HG03354 (cell line): ENCODE results near the gene STIMATE.

Source experiments
- ATAC-seq: cut with Tn5 transposase; IDR thresholded peaks from one replicate; pipeline ENCODE4 v1.9.1; 2021; ENCODE audit warnings: mild to moderate bottlenecking; ENCODE audit not compliant: unreplicated experiment, poor library complexity, severe bottlenecking

STIMATE gene

GRCh38 chr3:52873433-52874159, 23.8 kb downstream of the STIMATE start:
- ATAC-seq: no peak

DNA sequence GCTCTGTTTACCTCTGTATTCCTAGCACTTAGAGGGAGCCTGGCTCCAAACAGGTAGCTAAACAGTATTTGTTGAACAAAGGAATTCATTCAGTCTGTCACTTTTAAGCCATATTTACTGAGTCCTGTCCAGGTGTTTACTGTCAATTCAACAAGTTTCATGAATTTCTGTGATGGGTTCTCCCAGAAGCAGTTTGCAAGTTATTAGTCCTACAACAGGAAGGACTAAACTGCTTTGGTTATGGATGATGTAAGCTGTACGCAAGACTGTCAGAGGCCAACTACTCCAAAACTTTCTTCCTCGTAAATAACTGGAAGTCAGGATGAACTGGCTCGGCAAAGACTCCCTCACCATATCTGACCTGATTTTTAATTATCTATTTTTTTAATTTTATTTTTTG, 25.1 kb downstream of the STIMATE start:
- no peak for ATAC-seq

GRCh38 chr3:52871761-52872160, 25.6 kb downstream of the STIMATE start:
- no peak for ATAC-seq

GRCh38 chr3:52870471-52870870, 26.9 kb downstream of the STIMATE start:
- no peak for ATAC-seq

DNA sequence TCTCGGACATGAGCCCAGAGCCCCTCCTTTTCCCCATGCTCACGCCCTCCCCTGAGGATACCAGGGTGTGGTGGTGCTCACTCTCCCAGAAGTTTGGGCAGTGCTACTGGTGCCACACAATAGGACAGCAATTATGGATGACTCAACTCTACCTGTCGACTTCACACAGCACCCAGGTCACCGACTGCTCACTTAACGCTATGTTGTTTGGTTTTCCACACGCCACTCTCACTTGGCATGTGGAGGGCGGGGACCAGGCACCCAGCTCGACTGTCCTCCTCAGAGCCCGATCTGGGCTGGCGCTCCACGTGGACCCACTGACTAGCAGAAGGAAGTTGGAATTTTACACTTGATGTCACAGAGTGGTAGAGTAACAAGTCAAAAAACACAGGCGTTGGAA, 30.9 kb downstream of the STIMATE start:
- ATAC-seq: no peak

GRCh38 chr3:52865994-52866393, 31.4 kb downstream of the STIMATE start:
- no peak for ATAC-seq

DNA sequence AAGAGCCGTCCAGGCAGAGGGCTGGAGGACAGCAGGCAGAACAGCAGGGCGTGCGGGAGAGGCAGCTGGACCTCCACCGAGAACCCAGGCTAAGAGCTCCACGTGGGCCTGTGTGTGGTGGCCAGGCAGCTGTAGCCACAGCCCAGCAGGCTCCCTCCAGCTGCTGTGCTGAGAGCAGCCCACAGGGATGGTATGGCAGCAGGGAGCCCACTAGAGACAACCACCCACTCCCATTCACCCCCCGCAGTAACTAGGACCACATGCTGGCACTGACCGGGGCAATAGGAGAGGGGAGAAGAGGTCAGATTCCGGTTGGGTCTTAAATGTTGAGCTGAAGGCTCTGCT, 37.0 kb downstream of the STIMATE start:
- ATAC-seq: no peak

DNA sequence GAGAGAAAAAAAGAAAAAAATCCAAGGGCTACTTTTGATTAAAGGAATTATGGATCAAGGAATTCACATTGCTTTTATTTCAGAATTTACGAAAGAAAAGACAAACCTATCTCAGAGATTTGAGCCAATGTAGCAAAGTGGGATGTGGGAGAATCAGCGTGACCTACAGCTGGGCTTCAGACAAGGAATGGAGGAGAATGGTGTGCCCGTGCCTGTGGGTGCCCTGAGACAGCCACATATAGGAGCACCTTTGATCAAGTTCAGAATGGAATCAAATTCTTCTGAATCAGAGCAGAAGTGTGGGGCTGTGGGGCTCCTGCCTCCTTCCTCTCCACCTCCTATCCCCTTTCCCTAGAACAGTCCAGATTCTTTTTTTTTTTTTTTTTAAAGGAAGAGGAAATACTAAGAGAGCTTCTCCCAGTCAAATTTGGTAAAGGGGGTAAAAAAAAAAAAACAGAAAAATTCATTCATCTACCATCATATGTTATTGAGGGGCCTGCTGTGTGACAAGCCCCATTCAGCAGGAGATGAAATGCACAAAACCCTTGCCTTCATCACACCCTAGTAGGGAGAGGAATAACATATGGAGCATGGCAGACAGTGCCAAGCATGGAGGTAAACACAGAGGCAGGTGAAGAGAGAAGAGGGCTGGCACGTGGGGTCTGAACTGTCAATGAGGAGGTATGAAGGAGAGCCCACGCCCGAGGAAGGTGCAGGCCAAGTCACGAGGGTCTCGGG, 37.5 kb downstream of the STIMATE start:
- ATAC-seq: no peak

GRCh38 chr3:52857864-52858263, 39.5 kb downstream of the STIMATE start:
- ATAC-seq: no peak

GRCh38 chr3:52857133-52857532, 40.2 kb downstream of the STIMATE start:
- ATAC-seq: no peak

DNA sequence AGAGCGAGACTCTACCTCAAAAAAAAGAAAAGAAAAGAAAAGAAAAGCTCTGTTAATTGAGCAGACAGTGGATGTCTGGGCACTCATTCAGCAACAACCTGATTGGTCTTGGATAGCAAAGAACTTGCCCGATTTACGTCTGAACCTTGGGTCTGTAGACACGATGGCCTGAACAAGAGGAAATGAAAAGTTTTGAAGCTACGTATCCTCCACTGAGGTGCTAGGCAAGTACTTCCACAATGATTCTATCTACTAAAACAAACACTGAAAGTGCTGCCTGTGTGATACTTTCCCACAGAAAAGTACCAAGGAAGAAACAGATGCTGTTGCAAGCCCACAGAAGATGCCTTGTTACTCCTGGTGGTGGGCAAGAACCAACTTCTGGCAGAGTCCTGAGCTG, 40.7 kb downstream of the STIMATE start:
- ATAC-seq: no peak

- no peak for ATAC-seq
Observed at GRCh38 chr3:52854013-52854412, 43.3 kb downstream of the STIMATE start.

DNA sequence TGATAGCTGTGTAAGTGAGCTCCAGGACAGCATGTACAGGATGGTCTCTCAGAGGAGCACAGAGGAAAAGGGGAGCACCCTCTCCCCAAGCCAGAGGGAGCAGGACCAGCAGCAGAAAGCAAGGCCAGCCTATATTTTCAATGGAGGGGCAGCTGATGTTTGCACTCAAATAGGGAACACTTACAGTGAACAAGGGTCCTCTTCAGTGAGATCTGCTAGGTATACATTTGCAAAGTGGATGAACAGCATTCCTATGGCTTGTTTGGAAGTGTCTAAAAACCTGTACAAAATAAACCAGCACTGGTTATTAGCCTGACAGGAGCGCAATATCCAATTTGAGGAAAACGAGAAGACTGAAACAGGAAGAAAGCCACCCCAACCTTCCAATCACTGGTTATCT, 44.9 kb downstream of the STIMATE start:
- ATAC-seq: no peak

DNA sequence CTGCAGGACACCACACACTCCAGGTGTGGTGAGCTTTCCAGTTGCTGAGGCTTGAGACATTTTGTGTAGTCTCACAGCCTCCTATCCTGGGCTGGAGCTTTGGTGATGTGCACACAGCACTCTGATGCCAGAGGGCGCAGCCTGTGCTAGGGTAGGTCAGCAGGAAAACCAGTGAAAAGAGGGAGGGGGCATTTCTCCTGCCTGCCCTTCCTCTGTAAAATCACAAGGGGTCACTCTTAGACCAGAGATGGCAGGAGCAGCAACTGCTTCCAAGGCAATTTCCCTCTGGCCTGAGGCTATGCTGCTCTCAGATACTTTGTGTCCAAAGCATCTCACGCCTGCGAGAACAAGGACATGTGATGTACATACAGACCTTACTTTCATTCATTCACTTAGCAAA, 46.0 kb downstream of the STIMATE start:
- ATAC-seq: no peak

GRCh38 chr3:52849656-52850055, 47.7 kb downstream of the STIMATE start:
- ATAC-seq: no peak

GRCh38 chr3:52848617-52849016, 48.7 kb downstream of the STIMATE start:
- no peak for ATAC-seq

GRCh38 chr3:52847726-52848125, 49.6 kb downstream of the STIMATE start:
- no peak for ATAC-seq

DNA sequence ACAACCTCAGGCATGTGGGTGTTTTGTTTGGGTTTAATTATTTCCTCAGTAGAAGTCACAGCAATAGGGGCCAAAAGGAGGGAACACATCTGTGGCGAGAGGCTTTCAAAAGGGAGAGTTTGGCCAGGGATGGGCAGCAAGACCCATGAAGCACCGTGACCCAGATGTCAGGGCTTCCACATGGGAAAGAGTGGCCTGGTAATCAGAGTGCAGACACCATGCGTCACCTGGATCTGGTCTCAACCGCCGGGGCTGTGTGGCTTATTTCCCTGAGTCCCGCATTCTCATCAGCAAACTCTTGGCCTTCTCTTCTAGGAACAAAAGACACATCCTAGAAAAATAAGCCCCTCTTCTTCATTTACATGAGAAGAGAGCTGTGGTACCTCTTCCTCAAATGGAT, 50.1 kb downstream of the STIMATE start:
- ATAC-seq: no peak

GRCh38 chr3:52846432-52846965, 50.8 kb downstream of the STIMATE start:
- no peak for ATAC-seq

DNA sequence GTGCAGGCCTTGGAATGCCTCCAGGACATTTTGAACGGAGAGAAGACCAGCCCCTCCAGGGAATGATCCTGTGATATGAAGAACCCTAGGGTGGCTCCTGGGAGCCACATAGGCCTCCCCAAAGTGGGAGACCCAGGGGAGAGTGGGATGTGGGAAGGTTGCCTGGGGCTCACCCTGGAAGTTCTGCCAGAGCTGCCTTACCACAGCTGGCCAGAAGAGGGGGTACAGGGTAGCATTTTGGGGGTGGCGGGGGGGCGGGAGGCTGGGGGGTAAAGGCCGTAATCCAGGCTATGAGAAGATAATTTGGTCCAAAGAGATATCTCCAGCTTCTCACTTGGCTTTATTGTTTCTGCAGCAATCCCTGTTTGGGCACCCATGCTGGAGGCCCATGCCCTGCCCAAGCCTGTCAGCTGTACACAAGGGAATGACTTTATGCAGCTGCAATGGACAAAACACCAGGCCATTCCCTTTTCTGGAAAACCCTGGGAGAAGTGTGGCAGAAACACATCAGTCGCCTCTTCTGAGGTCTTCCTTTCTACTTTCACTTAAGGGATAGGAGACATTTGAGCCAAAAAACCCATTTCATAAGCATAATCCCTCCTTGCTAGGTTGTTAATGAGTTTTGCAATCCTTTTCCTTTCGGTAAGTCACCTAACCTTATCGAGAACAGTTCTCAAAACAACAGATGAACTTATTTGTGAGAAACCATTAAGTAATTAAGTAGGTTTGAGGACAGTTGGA, 51.5 kb downstream of the STIMATE start:
- ATAC-seq: no peak

GRCh38 chr3:52845157-52845556, 52.2 kb downstream of the STIMATE start:
- no peak for ATAC-seq
